T-helper 1 cell treated with Interleukin-12 subunit alpha and Interleukin-12 subunit beta and Interleukin-4 antibody, amounts not matched to agents 30 μg/mL and 1 μg/mL, for 36 hours (primary cell): ENCODE data around the gene C10orf53.

Source experiments
- H3K27ac Mint-ChIP-seq: one replicate; pipeline ENCODE4 v1.8.0; 2021; ENCODE audit warnings: mild to moderate bottlenecking, mixed read lengths
- H3K27me3 Mint-ChIP-seq: one replicate; pipeline ENCODE4 v1.8.0; 2021; ENCODE audit warnings: low read depth, mixed read lengths
- H3K36me3 Mint-ChIP-seq: one replicate; pipeline ENCODE4 v1.8.0; 2021; ENCODE audit warnings: low read depth, mixed read lengths
- H3K4me1 Mint-ChIP-seq: one replicate; pipeline ENCODE4 v1.8.0; 2021; ENCODE audit warnings: low read depth, mixed read lengths
- H3K4me3 Mint-ChIP-seq: one replicate; pipeline ENCODE4 v1.8.0; 2021; ENCODE audit warnings: mild to moderate bottlenecking, moderate library complexity, mixed read lengths
- H3K9me3 Mint-ChIP-seq: one replicate; pipeline ENCODE4 v1.8.0; 2021; ENCODE audit warnings: mixed read lengths

Gene C10orf53

DNA sequence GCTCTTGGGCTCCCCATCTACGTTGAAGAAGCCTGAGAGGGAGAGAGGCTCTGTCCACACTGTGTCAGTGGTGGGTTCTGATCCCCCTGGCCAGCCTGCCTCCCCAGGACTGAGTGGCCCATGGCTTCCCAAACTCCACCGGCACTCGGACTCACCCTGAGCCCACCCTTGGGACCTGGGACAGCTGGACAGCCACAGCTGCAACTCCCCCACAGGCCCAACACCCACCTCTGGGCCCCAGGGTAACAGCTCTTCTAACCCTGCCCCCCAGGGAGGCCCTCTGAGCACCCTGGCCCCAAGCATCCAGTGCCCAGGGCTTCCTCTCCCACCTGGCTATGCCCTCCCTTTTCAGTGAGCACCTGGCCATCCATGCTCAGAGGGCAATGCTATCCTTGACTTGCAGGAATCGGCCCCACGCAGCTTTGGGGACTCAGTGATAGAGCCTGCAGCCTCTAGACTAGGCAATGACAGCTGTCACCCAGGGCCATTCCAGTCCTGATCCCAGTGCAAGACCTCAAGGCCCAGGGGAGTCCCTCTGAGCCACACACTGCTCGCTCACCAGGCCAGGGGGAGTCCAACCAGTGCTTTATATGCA is 64.7 kb downstream of the C10orf53 start:
- H3K27me3 Mint-ChIP-seq = no peaks in the 10 kb centered on the region

DNA sequence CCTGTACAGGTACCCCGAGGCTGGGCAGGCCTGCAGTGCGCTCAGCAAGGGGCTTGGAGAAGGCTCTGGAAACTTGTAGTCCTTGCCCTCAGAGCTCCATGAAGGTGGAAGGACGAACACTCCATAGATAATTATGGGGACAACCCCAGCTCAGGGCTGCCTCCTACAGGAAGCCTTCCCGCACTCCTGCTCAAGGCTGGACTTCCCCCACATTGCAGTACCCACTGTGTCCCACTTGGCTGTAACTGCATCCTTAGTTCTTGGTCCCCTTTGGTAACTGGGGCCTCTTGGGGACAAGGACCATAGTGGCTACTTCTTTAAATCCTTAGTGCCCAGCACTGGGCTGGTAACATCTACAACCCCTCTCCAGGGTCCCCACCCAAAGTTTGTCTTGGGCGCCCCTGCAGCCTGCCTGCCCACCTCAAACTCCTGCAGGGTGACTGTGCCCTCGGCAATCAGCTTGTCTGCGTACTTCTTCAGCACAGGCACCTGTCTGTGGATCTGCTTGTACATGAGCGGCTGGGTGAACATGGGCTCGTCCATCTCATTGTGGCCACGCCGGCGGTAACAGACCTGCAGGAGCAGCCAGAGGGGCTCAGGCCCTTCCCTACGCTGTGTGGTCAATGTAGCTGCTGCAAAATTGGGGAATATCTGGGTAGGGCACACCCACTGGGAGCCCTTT is 65.6 kb downstream of the C10orf53 start:
- Mint-ChIP-seq H3K4me3 (no peak overlapping the region), H3K36me3 (no peaks in the 10 kb centered on the region), H3K27ac (no peak overlapping the region), H3K9me3 (no peaks in the 10 kb centered on the region), H3K4me1 (no peaks in the 10 kb centered on the region), H3K27me3 (no peaks in the 10 kb centered on the region)

More for the DNA sequence above, 64.7 kb downstream of the C10orf53 start:
- no peak overlapping the region for H3K4me3 Mint-ChIP-seq
- H3K27ac Mint-ChIP-seq = no peak overlapping the region
- no peaks in the 10 kb centered on the region for H3K36me3 Mint-ChIP-seq
- H3K4me1 Mint-ChIP-seq = no peaks in the 10 kb centered on the region
- no peaks in the 10 kb centered on the region for H3K9me3 Mint-ChIP-seq

DNA sequence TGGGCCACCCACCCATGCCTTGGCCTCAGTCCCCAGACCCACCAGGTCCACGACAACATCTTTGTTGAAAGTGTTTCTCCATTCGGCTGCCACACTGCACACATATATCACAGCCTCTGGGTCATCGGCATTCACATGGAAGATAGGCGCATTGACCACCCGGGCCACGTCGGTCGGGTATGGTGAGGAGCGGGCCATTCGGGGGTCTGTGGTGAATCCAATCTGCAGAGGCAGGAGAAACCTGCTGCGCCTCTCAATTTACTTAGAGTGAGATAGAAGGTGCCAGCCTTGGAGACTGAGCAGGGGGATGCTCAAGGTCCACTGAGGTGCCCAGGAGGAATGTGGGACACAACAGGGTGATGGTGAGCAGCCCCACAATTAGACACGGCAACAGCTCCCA is 66.3 kb downstream of the C10orf53 start:
- H3K27ac Mint-ChIP-seq = no peak overlapping the region
- H3K36me3 Mint-ChIP-seq = no peaks in the 10 kb centered on the region
- H3K4me1 Mint-ChIP-seq = no peaks in the 10 kb centered on the region
- H3K9me3 Mint-ChIP-seq = no peaks in the 10 kb centered on the region
- H3K4me3 Mint-ChIP-seq = no peak overlapping the region
- H3K27me3 Mint-ChIP-seq = no peaks in the 10 kb centered on the region

DNA sequence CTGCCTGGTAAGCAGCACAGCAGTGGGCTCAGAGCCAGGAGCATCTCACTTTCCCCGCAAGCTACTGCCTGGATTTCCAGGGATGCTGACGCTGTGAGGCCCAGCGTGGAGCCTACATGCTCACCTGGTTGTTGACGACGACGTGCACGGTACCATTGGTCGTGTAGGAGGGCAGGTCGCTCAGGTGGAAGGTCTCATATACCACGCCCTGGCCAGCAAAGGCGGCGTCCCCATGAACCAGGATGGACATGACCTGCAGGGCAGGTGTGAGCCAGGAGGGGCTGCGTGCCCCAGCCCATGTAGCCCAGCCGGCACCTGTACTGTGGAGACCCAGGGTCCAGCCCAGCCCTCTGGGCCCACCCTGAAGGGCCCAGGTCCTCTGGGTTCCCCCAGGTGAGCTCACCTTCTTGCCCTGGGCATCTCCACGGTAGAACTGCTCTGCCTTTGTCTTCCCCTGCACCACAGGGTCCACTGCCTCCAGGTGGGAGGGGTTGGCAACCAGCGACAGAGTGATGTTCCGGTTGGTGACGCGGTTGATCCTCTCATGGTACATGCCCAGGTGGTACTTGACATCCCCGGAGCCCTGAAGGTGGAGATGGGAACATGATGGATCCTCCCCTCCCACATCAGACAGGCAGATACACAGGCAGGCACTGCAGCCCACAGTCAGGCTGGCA is 67.3 kb downstream of the C10orf53 start:
- Mint-ChIP-seq H3K9me3 (no peaks in the 10 kb centered on the region), H3K27ac (no peak overlapping the region), H3K36me3 (no peaks in the 10 kb centered on the region), H3K4me1 (no peaks in the 10 kb centered on the region), H3K27me3 (no peaks in the 10 kb centered on the region), H3K4me3 (no peak overlapping the region)
